ENCODE data around the gene MMEL1. TPM values are rescaled to one million over a fixed set of nuclear protein-coding genes. Genes with fewer than 3 reads are reported as not detected.
"Not testable (repeated sequence)": the region's sequence is repeated elsewhere in the genome, so short reads cannot be mapped to it uniquely, and the experiment has no call there.

MMEL1 gene
- total RNA-seq, 1 donor from 2014 or later: 1.0 TPM

GRCh38 chr1:2571348-2571747 is 61.5 kb downstream of the MMEL1 start:
- Mint-ChIP-seq H3K9me3 (peaks cover 28% of the 10 kb centered on the region), H3K27ac (no peak overlapping the region), H3K4me3 (no peak overlapping the region), H3K4me1 (ENCODE audit: low read depth) (peaks cover 31% of the 10 kb centered on the region), H3K36me3 (ENCODE audit: low read depth) (peaks cover 21% of the 10 kb centered on the region), H3K27me3 (ENCODE audit: insufficient read depth) (no peaks in the 10 kb centered on the region)
- no peak for DNase-seq (ENCODE audit: low spot score)
- intact Hi-C loops (cut with micrococcal nuclease): no loop called here

DNA sequence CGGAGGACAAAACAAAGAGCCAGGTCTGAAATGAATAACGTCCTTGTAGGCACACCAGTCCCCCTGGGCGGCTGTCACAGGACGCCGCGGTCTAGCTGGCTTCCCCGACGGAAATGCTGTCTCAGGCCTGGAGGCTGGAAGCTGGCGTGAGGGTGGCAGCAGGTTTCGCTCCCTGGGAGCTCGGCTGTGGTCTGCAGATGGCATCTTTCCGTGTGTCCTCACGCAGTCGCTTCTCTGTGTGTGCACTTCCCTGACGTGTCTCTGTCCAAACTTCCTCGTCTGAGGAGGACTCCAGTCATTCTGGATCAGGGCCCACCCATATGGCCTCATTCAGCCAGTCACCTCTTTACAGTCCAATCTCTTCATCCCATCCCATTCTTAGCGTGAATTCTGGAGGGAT is 62.5 kb downstream of the MMEL1 start:
- Mint-ChIP-seq H3K27me3 (ENCODE audit: insufficient read depth) (no peaks in the 10 kb centered on the region), H3K27ac (no peak overlapping the region), H3K9me3 (peaks cover 28% of the 10 kb centered on the region), H3K36me3 (ENCODE audit: low read depth) (peaks cover 19% of the 10 kb centered on the region), H3K4me3 (no peak overlapping the region), H3K4me1 (ENCODE audit: low read depth) (peaks cover 23% of the 10 kb centered on the region)
- DNase-seq (ENCODE audit: low spot score): no peak
- intact Hi-C loops (cut with micrococcal nuclease): no loop called here

- H3K27ac Mint-ChIP-seq; DNase-seq (ENCODE audit: low spot score); H3K27me3 Mint-ChIP-seq (ENCODE audit: insufficient read depth); H3K4me3 Mint-ChIP-seq; intact Hi-C loops (cut with micrococcal nuclease): not testable (repeated sequence)
- H3K9me3 Mint-ChIP-seq: peaks cover 28% of the 10 kb centered on the region
- peaks cover 19% of the 10 kb centered on the region for H3K36me3 Mint-ChIP-seq (ENCODE audit: low read depth)
- H3K4me1 Mint-ChIP-seq (ENCODE audit: low read depth): peaks cover 18% of the 10 kb centered on the region
Measured at GRCh38 chr1:2569703-2570102, 63.1 kb downstream of the MMEL1 start.

DNA sequence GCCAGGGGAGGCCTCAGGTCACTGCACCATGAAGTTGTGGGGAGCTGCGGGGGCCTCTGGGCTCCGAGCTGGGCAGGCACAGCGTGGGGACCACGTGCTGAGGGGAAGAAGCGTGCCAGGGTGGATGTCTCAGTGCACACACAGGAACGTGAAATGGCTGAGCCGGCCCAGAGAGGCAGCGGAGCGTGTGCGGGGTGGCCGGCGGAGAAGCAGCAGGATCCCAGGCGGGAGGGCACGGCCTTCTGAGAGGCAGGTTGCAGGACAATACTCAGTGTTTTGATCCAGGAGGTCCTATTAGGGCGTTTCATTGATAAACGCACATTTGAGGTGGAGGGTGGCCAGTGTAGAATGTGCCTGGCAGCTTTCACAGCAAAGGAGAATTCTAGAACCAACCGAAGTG is 63.8 kb downstream of the MMEL1 start:
- no peak for DNase-seq (ENCODE audit: low spot score)
- Mint-ChIP-seq H3K27ac (no peak overlapping the region), H3K4me1 (ENCODE audit: low read depth) (peaks cover 11% of the 10 kb centered on the region), H3K4me3 (no peak overlapping the region), H3K9me3 (peaks cover 23% of the 10 kb centered on the region), H3K27me3 (ENCODE audit: insufficient read depth) (no peaks in the 10 kb centered on the region), H3K36me3 (ENCODE audit: low read depth) (peaks cover 17% of the 10 kb centered on the region)
- intact Hi-C loops (cut with micrococcal nuclease): no loop called here

- H3K27ac Mint-ChIP-seq; H3K4me3 Mint-ChIP-seq; intact Hi-C loops (cut with micrococcal nuclease); H3K27me3 Mint-ChIP-seq (ENCODE audit: insufficient read depth); H3K36me3 Mint-ChIP-seq (ENCODE audit: low read depth); H3K4me1 Mint-ChIP-seq (ENCODE audit: low read depth); DNase-seq (ENCODE audit: low spot score): not testable (repeated sequence)
- H3K9me3 Mint-ChIP-seq: peaks cover 15% of the 10 kb centered on the region
Measured at GRCh38 chr1:2568187-2568816, 64.5 kb downstream of the MMEL1 start.

DNA sequence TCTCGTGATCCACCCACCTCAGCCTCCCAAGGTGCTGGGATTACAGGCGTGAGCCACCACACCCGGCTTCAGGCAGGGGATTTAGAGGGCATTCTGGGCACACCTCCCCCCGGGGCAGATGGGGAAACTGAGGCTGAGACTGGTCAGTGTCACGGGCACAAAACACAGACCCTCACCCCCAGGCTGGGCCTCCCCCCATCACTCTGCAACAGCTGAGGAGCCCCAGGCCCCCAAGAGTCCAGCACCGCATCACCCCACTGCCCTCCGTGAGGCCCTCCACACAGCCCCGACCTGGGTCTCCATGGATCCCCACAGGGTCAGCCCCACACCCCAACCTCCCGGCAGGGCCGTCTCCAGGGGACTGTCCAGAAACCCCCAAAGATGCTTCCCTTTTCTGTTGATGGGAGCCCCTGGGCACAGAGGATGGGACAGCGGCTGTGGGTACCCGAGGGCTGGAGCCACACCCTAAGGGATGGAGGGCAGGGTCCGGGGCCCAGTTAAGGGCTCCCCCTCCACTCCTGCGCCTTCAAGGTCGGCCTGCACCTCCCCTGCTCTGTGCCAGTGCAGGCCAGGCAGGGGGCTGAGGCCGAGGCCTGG is 65.6 kb downstream of the MMEL1 start:
- peaks cover 6% of the 10 kb centered on the region for H3K36me3 Mint-ChIP-seq (ENCODE audit: low read depth)
- intact Hi-C loops (cut with micrococcal nuclease): no loop called here

DNA sequence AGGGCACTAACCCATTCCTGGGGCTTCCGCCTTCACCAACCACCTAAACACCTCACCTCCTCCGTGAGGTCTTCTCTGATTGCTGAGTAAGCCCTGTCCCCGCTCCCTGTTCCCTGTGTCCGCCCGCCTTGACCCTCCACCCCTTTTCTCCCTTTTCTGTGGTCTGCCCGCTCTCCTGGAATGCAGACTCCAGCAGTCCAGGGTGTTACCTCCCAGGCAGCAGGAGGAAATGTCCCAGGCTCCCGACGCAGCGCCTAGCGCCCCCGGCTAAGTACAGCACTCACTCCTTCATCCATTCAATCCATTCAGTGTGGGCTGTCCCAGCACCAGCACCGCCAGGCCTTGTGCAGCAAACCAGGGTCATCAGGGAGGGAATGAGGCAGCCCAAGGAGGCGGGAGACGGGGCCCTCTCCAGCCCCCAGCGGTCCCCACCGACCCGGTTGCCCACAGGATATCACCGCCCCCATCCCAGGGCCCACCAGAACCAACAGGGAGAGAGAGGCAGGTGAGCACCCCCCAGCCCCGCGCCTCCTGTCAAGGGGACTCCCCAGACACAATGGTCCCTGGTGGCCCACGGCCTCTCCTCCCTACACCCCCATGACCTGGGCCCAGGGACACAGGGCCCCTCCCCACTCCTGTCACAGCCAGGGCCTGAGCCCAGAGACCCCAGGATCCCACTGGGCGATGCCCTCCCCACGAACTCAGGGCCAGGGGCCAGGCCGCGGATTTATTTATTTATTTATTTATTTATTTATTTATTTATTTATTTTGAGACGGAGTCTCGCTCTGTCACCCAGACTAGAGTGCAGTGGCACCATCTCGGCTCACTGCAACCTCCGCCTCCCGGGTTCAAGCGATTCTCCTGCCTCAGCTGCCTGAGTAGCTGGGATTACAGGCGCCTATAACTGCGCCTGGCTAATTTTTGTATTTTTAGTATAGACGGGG is 66.4 kb downstream of the MMEL1 start:
- peaks cover 7% of the 10 kb centered on the region for H3K36me3 Mint-ChIP-seq (ENCODE audit: low read depth)
- intact Hi-C loops (cut with micrococcal nuclease): no loop called here
- peaks cover 2% of the 10 kb centered on the region for H3K4me1 Mint-ChIP-seq (ENCODE audit: low read depth)
- no peak overlapping the region for H3K27ac Mint-ChIP-seq
- H3K27me3 Mint-ChIP-seq (ENCODE audit: insufficient read depth): no peaks in the 10 kb centered on the region
- no peak overlapping the region for H3K4me3 Mint-ChIP-seq
- peaks cover 6% of the 10 kb centered on the region for H3K9me3 Mint-ChIP-seq
- no peak for DNase-seq (ENCODE audit: low spot score)

More for the DNA sequence above, 65.6 kb downstream of the MMEL1 start:
- Mint-ChIP-seq H3K4me3 (no peak overlapping the region), H3K27ac (no peak overlapping the region), H3K9me3 (peaks cover 6% of the 10 kb centered on the region), H3K27me3 (ENCODE audit: insufficient read depth) (no peaks in the 10 kb centered on the region), H3K4me1 (ENCODE audit: low read depth) (no peaks in the 10 kb centered on the region)
- no peak for DNase-seq (ENCODE audit: low spot score)

- DNase-seq (ENCODE audit: low spot score): no peak
- intact Hi-C loops (cut with micrococcal nuclease): no loop called here
- Mint-ChIP-seq H3K9me3 (no peaks in the 10 kb centered on the region), H3K27ac (no peak overlapping the region), H3K36me3 (ENCODE audit: low read depth) (peaks cover 6% of the 10 kb centered on the region), H3K27me3 (ENCODE audit: insufficient read depth) (no peaks in the 10 kb centered on the region), H3K4me3 (no peak overlapping the region), H3K4me1 (ENCODE audit: low read depth) (peaks cover 6% of the 10 kb centered on the region)
Measured at GRCh38 chr1:2564815-2565374, 67.9 kb downstream of the MMEL1 start.

GRCh38 chr1:2564006-2564814 is 68.6 kb downstream of the MMEL1 start:
- peaks cover 6% of the 10 kb centered on the region for H3K36me3 Mint-ChIP-seq (ENCODE audit: low read depth)
- no peaks in the 10 kb centered on the region for H3K9me3 Mint-ChIP-seq
- no peaks in the 10 kb centered on the region for H3K27me3 Mint-ChIP-seq (ENCODE audit: insufficient read depth)
- no peak overlapping the region for H3K27ac Mint-ChIP-seq
- H3K4me1 Mint-ChIP-seq (ENCODE audit: low read depth): peaks cover 6% of the 10 kb centered on the region
- intact Hi-C loops (cut with micrococcal nuclease): no loop called here
- H3K4me3 Mint-ChIP-seq: no peak overlapping the region
- DNase-seq (ENCODE audit: low spot score): no peak

- Mint-ChIP-seq H3K27ac (no peak overlapping the region), H3K9me3 (no peaks in the 10 kb centered on the region), H3K4me1 (ENCODE audit: low read depth) (peaks cover 9% of the 10 kb centered on the region), H3K36me3 (ENCODE audit: low read depth) (peaks cover 9% of the 10 kb centered on the region), H3K4me3 (no peak overlapping the region), H3K27me3 (ENCODE audit: insufficient read depth) (no peaks in the 10 kb centered on the region)
- no peak for DNase-seq (ENCODE audit: low spot score)
- intact Hi-C loops (cut with micrococcal nuclease): no loop called here
Measured at GRCh38 chr1:2563205-2563604, 69.6 kb downstream of the MMEL1 start.

DNA sequence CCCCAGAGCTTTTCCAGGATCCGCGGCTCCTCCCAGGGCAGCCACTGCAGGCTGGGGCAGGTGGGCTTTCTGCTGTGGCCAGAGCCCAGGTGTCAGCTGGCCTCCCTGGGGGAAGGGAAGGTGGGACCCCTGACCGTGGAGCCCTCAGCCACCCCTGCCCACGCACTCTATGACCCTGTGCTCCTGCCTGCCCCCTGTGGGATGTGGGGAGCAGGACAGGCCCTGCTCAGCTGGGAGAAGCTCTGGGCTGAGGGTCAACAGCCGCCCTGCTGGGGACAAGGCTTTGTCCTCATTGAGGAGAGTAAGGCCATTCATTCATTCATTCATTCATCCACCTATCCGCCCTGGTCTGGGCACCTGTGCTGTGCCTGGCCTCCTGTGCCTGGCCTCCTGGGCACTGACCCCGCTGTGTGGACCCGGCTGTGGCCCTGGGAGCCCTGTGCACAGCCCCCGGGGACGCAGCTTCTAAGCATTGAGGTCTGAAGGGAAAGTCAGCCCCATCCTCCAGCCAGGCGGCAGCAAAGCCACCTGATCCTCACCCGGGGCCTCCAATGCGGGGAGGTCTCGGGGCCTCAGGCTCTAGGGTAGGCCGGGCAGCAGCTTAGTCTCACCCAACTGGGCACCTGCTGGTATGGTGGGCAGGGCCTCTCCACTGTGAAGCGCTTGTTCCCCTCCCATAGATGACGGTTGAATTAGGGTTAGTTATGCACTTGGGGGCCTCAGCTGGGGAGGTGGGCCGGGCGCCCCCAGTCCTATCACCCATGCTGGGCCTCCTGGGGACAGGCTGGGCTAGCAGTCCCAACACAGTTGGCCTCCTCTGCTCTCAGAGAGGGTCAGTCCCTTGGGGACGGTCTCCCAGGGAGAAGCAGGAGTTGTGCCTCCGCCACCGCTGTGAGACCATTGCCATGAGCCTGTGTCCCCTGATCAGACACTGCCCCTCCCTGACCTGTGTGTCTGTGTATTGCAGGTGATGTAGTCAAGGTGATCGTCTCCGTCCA is 70.6 kb downstream of the MMEL1 start:
- Mint-ChIP-seq H3K36me3 (ENCODE audit: low read depth) (peaks cover 9% of the 10 kb centered on the region), H3K4me1 (ENCODE audit: low read depth) (peaks cover 13% of the 10 kb centered on the region), H3K4me3 (no peak overlapping the region), H3K27ac (no peak overlapping the region), H3K9me3 (no peaks in the 10 kb centered on the region), H3K27me3 (ENCODE audit: insufficient read depth) (no peaks in the 10 kb centered on the region)
- no peak for DNase-seq (ENCODE audit: low spot score)
- intact Hi-C loops (cut with micrococcal nuclease): no loop called here
